Heart left ventricle (tissue), 16 donors: Measurements from ENCODE around the gene CTNNBIP1. TPM values are rescaled to one million over a fixed set of nuclear protein-coding genes. Genes with fewer than 3 reads are reported as not detected.

Experiments
- ATAC-seq, 4 donors: fragments of 200-7000 bp; cut with Tn5 transposase; one replicate each; pipeline ENCODE4 v1.9.1; 2020 to 2022; ENCODE audit warnings: moderate library complexity in 4 of 4, mild to moderate bottlenecking in 3 of 4, moderate number of reproducible peaks in 1 of 4
- DNase-seq, 5 donors: peaks; one replicate each; pipeline ENCODE4 v3.0.0-alpha.2; 2020
- H3K27ac ChIP-seq, 12 donors: fragments of 200-600 bp; sonication (generic) in 4 of 12; one replicate each; pipeline versions ENCODE4 v1.5.0 to v1.8.0; 2016 to 2022; ENCODE audit warnings: mild to moderate bottlenecking in 2 of 12
- H3K27me3 ChIP-seq, 9 donors: fragments of 200-600 bp; sonication (generic) in 2 of 9; one replicate each; pipeline versions ENCODE4 v1.5.1 to v1.8.0; 2016 to 2022; ENCODE audit warnings: mild to moderate bottlenecking in 3 of 9
- H3K36me3 ChIP-seq, 9 donors: fragments of 200-600 bp; sonication (generic) in 2 of 9; one replicate each; pipeline versions ENCODE4 v1.5.0 to v1.8.0; 2018 to 2022; ENCODE audit warnings: mild to moderate bottlenecking in 2 of 9
- H3K4me1 ChIP-seq, 12 donors: fragments of 200-600 bp; sonication (generic) in 4 of 12; one replicate each; pipeline versions ENCODE4 v1.5.0 to v1.8.0; 2016 to 2022; ENCODE audit warnings: mild to moderate bottlenecking in 3 of 12
- H3K4me3 ChIP-seq, 12 donors: fragments of 200-600 bp; sonication (generic) in 4 of 12; one replicate each; pipeline versions ENCODE4 v1.5.0 to v1.8.0; 2017 to 2022; ENCODE audit warnings: mild to moderate bottlenecking in 9 of 12, moderate library complexity in 4 of 12
- H3K9me3 ChIP-seq, 12 donors: fragments of 200-600 bp; sonication (generic) in 4 of 12; one replicate each; pipeline versions ENCODE4 v1.5.0 to v1.8.0; 2016 to 2022; ENCODE audit warnings: mild to moderate bottlenecking in 1 of 12
- CTCF ChIP-seq, 12 donors: fragments of 200-600 bp; sonication (generic) in 4 of 12; IDR thresholded peaks; one replicate each; pipeline versions ENCODE4 v1.5.0 to v1.8.0; 2018 to 2022; ENCODE audit warnings: antibody characterized with exemption in 12 of 12, mild to moderate bottlenecking in 5 of 12
- POLR2A ChIP-seq, 2 donors: fragments of 450-650 bp; IDR thresholded peaks; one replicate each; pipeline ENCODE4 v1.6.1; 2017; ENCODE audit warnings: antibody characterized with exemption in 2 of 2, mild to moderate bottlenecking in 2 of 2, moderate library complexity in 2 of 2
- WGBS, 4 donors: extraction: QIAGEN DNeasy Blood & Tissue Kit in 2 of 4; methylation state at CpG; one replicate each; pipeline versions ENCODE4 v1.1.5 to v1.1.7; 2013 to 2018; 5-methylcytosine and 5-hydroxymethylcytosine counted together
- intact Hi-C, 10 donors: fragments of 100-400 bp; cut with DNase I; formaldehyde crosslinking; loops; one replicate each; pipeline versions ENCODE4 v1.11.1 to v1.14.2; 2022
- polyA plus RNA-seq, 2 donors: library from polyadenylated mRNA; stranded (reverse); fragments of 200-250 nt; gene quantifications; one replicate each; pipeline ENCODE4 v1.2.3, GENCODE V29; 2013
- total RNA-seq, 9 donors: library from RNA; depleted of rRNA in 2 of 9; stranded (reverse); fragments of >200 nt in 2 of 9; fragmentation: NEBNext Ultra II Directional in 3 of 9; extraction: Animal tissue kit (Norgen Biotek cat#: 25700) in 3 of 9; gene quantifications; one replicate each; pipeline versions ENCODE4 v1.1.0 to v1.2.4, GENCODE V29; 2016 to 2023
- donor health status: ischemic (EF 13 %, LVEDD 7.1; RV severe dilation, severe dysfunction).
- donor health status: healthy with polysubstance abuse.
- donor health status: DM: no; HTN: yes; CAD: no.
- donor health status: DM: no; HTN: no; CAD: no.
- donor health status: ischemic (EF 25% LVEDD 6.9; RV normal size, moderate dysfunction).
- donor health status: ischemic (EF 25% LVEDD 5.7; RV mildly dilated, moderate dysfunction).
- donor health status: healthy.
- donor health status: DM: yes; HTN: yes; CAD: no.
- donor health status: ischemic (EF 35%, LVEDD 5.7; RV mildly dilated, moderate dysfunction).
- donor health status: nonischemic (EF 11% LVEDD 7.7; RV severe dilation, severe dysfunction).
- donor health status: DM: yes; HTN: yes; CAD: no.
- donor health status: PGD.
- donor health status: ischemic (EF 29% LVEDD 5.4; RV normal size, mild dysfunction).
- donor health status: nonischemic (EF 23%, LVEDD 6.1; RV moderate dilation, normal function).

The CTNNBIP1 gene
- total and polyA plus RNA-seq, 11 donors: 25.4 to 62.0 (median 40.7) TPM

- Histone ChIP-seq H3K36me3 (peaks cover 0 to 27% (median 17%) of the 10 kb centered on the region in 9 donors), H3K9me3 (no peaks in the 10 kb centered on the region), H3K27me3 (no peaks in the 10 kb centered on the region), H3K4me3 (no peak overlapping the region), H3K4me1 (peaks cover 0 to 29% (median 6%) of the 10 kb centered on the region in 12 donors), H3K27ac (no peak overlapping the region)
- ATAC-seq: no peak
- DNase-seq: peak in 1 of 5 donors; percentile 11
- WGBS, 4 donors: 76 to 90% (median 87%) methylated on average over 10 of the region's 10 CpGs
- intact Hi-C loops: loop anchor here in 4 of 10 donors (5.0 to 10.0 kb wide), 2 partner anchors 36 to 139 kb away; no protein-coding TSS in a partner anchor
- TF ChIP-seq CTCF (IDR thresholded peaks at IDR 0.05) (no peak), POLR2A (IDR thresholded peaks at IDR 0.05) (no peak)
Observed at GRCh38 chr1:9863371-9863770, 46.7 kb downstream of the CTNNBIP1 start.

GRCh38 chr1:9861360-9861759, 48.7 kb downstream of the CTNNBIP1 start:
- TF ChIP-seq CTCF (IDR thresholded peaks at IDR 0.05) (no peak), POLR2A (IDR thresholded peaks at IDR 0.05) (no peak)
- peaks cover 0 to 18% (median 6%) of the 10 kb centered on the region in 12 donors for H3K4me1 ChIP-seq
- no peak overlapping the region for H3K27ac ChIP-seq
- WGBS, 4 donors: 77 to 88% (median 81%) methylated on average over 3 to 8 of the region's 8 CpGs
- H3K4me3 ChIP-seq: no peak overlapping the region
- H3K36me3 ChIP-seq: peaks cover 0 to 25% (median 11%) of the 10 kb centered on the region in 9 donors
- DNase-seq (peak in 1 of 5 donors; percentile 22), ATAC-seq (no peak)
- H3K27me3 ChIP-seq: no peaks in the 10 kb centered on the region
- H3K9me3 ChIP-seq: no peaks in the 10 kb centered on the region
- intact Hi-C loops: loop anchor here in 4 of 10 donors (5.0 to 10.0 kb wide), 2 partner anchors 34 to 137 kb away; no protein-coding TSS in a partner anchor

GRCh38 chr1:9860887-9861286, 49.2 kb downstream of the CTNNBIP1 start:
- ATAC-seq: no peak
- peaks cover 0 to 18% (median 3%) of the 10 kb centered on the region in 12 donors for H3K4me1 ChIP-seq
- peaks cover 0 to 25% (median 9%) of the 10 kb centered on the region in 9 donors for H3K36me3 ChIP-seq
- TF ChIP-seq POLR2A (IDR thresholded peaks at IDR 0.05) (no peak), CTCF (IDR thresholded peaks at IDR 0.05) (no peak)
- WGBS, 4 donors: 81 to 84% (median 82%) methylated on average over 5 of the region's 5 CpGs
- no peaks in the 10 kb centered on the region for H3K9me3 ChIP-seq
- no peaks in the 10 kb centered on the region for H3K27me3 ChIP-seq
- H3K4me3 ChIP-seq: no peak overlapping the region
- H3K27ac ChIP-seq: no peak overlapping the region
- peak in 1 of 5 donors; percentile 18 for DNase-seq
- intact Hi-C loops: loop anchor here in 4 of 10 donors (5.0 to 10.0 kb wide), 2 partner anchors 34 to 136 kb away; no protein-coding TSS in a partner anchor

- Histone ChIP-seq H3K9me3 (no peaks in the 10 kb centered on the region), H3K36me3 (peaks cover 0 to 38% (median 10%) of the 10 kb centered on the region in 9 donors), H3K4me1 (peaks cover 0 to 18% (median 3%) of the 10 kb centered on the region in 12 donors), H3K4me3 (no peak overlapping the region), H3K27ac (peak overlapping the region in 3 of 12 donors; percentile 1 to 42 (median 27)), H3K27me3 (no peaks in the 10 kb centered on the region)
- DNase-seq (peak in 1 of 5 donors; percentile 27), ATAC-seq (no peak)
- TF ChIP-seq CTCF (IDR thresholded peaks at IDR 0.05) (no peak), POLR2A (IDR thresholded peaks at IDR 0.05) (no peak)
- intact Hi-C loops: loop anchor here in 4 of 10 donors (2.0 to 10.0 kb wide), 3 partner anchors 32 to 135 kb away; no protein-coding TSS in a partner anchor
- WGBS, 4 donors: 58 to 68% (median 63%) methylated on average over 5 of the region's 5 CpGs
Observed at GRCh38 chr1:9859281-9860014, 50.6 kb downstream of the CTNNBIP1 start.
